GM12878 (cell line): ENCODE measurements around the gene CLDN16. TPM values are rescaled to one million over a fixed set of nuclear protein-coding genes. Genes with fewer than 3 reads are reported as not detected.

ENCODE experiments used
- ATAC-seq: fragments of 200-7000 bp; cut with Tn5 transposase; 3 replicates; pipeline ENCODE4 v1.9.1; 2020; ENCODE audit warnings: mild to moderate bottlenecking, moderate library complexity
- BruUV-seq: library from RNA; stranded (reverse); fragments of 400-500 nt; replicated peaks from 2 replicates; lab custom pipeline; 2021; lab: Mats Ljungman, UMichigan
- CTCF ChIA-PET: fragments of 300-600 bp; sonication (Branson Sonifier 250); formaldehyde crosslinking; extraction: SDS; loops from one replicate; lab custom pipeline; 2021; ENCODE audit warnings: inconsistent platforms; lab: Yijun Ruan, JAX
- POLR2A ChIA-PET: fragments of 350-600 bp; formaldehyde crosslinking; extraction: SDS; loops from one replicate; lab custom pipeline; 2021; ENCODE audit warnings: inconsistent platforms; lab: Charles Lee
- RAD21 ChIA-PET: fragments of 300-600 bp; sonication (Branson Sonifier 250); formaldehyde crosslinking; loops from one replicate; lab custom pipeline; 2023; ENCODE audit warnings: antibody characterized with exemption; ENCODE audit not compliant: unreplicated experiment; lab: Charles Lee
- SMC1A ChIA-PET: fragments of 300-600 bp; sonication (Branson Sonifier 250); formaldehyde crosslinking; loops from one replicate; lab custom pipeline; 2023; ENCODE audit not compliant: unreplicated experiment, uncharacterized antibody; lab: Charles Lee
- DNase-seq: peaks from one replicate; pipeline ENCODE4 v3.0.0-alpha.2; 2011; ENCODE audit warnings: low read depth, low spot score
- FAIRE-seq: peaks from 3 replicates; lab custom pipeline; 2011; peaks lifted over from hg19 to GRCh38; lab: Jason Lieb, UNC
- H2AFZ ChIP-seq: 2 replicates; pipeline ENCODE4 v1.6.0; 2011; ENCODE audit warnings: low read depth, low read length, control low read depth; ENCODE audit not compliant: control insufficient read depth
- H3K27ac ChIP-seq: 2 replicates; pipeline ENCODE4 v1.5.1; 2011; ENCODE audit warnings: control low read depth; ENCODE audit not compliant: control insufficient read depth, insufficient read depth
- H3K27me3 ChIP-seq, 2 experiments: replicated peaks in 1 of 2; 2 replicates each; pipeline versions ENCODE4 v1.6.0 to v1.6.1; 2011; ENCODE audit warnings: low read length in 1 of 2; ENCODE audit not compliant: control insufficient read depth in 2 of 2, insufficient read depth in 2 of 2
- H3K36me3 ChIP-seq, 2 experiments: 2 replicates each; pipeline ENCODE4 v1.5.1; 2011; ENCODE audit warnings: low read length in 1 of 2; ENCODE audit not compliant: control insufficient read depth in 2 of 2, insufficient read depth in 2 of 2
- H3K4me1 ChIP-seq: 2 replicates; pipeline ENCODE4 v1.6.1; 2011; ENCODE audit warnings: mild to moderate bottlenecking, low read length, moderate library complexity, mixed read lengths; ENCODE audit not compliant: control insufficient read depth, insufficient read depth
- H3K4me2 ChIP-seq: 2 replicates; pipeline ENCODE4 v1.6.0; 2011; ENCODE audit warnings: control low read depth; ENCODE audit not compliant: control insufficient read depth, insufficient read depth
- H3K4me3 ChIP-seq: fragments of 200-600 bp; sonication (generic); 2 replicates; pipeline ENCODE4 v1.5.1; 2016
- H3K79me2 ChIP-seq: 2 replicates; pipeline ENCODE4 v1.6.0; 2011; ENCODE audit warnings: low read length; ENCODE audit not compliant: control insufficient read depth, insufficient read depth
- H3K9ac ChIP-seq: 2 replicates; pipeline ENCODE4 v1.8.0; 2011; ENCODE audit warnings: low read length, control low read depth, mixed read lengths; ENCODE audit not compliant: control insufficient read depth, insufficient read depth
- H3K9me3 ChIP-seq: replicated peaks from 3 replicates; pipeline ENCODE4 v1.5.1; 2011; ENCODE audit warnings: mild to moderate bottlenecking, low read length; ENCODE audit not compliant: control insufficient read depth, insufficient read depth
- H4K20me1 ChIP-seq: 2 replicates; pipeline ENCODE4 v1.6.0; 2011; ENCODE audit not compliant: control insufficient read depth, insufficient read depth
- FOS ChIP-seq: IDR thresholded peaks from 3 replicates; pipeline ENCODE4 v1.6.1; 2011; ENCODE audit warnings: borderline replicate concordance; ENCODE audit not compliant: insufficient read length; ENCODE audit errors: extremely low read depth
- HDAC2 ChIP-seq: fragments of 200-600 bp; sonication (generic); IDR thresholded peaks from 2 replicates; pipeline ENCODE4 v1.6.1; 2017
- MXI1 ChIP-seq: fragments of 150-350 bp; IDR thresholded peaks from 2 replicates; pipeline ENCODE4 v1.6.1; 2011; ENCODE audit warnings: low read depth, mild to moderate bottlenecking, inconsistent platforms, low read length, improper control_type of control experiment
- NFYB ChIP-seq: IDR thresholded peaks from 2 replicates; pipeline ENCODE4 v1.6.1; 2011; ENCODE audit warnings: low read depth, mild to moderate bottlenecking, low read length, improper control_type of control experiment, moderate library complexity; ENCODE audit not compliant: insufficient read depth
- POLR2AphosphoS2 ChIP-seq: IDR thresholded peaks from 2 replicates; pipeline ENCODE4 v1.6.1; 2011; ENCODE audit warnings: low read depth, mild to moderate bottlenecking, low read length, improper control_type of control experiment, moderate library complexity
- STAT3 ChIP-seq: IDR thresholded peaks from 2 replicates; pipeline ENCODE4 v1.6.1; 2011; ENCODE audit warnings: low read depth, low read length, improper control_type of control experiment
- TAF1 ChIP-seq: IDR thresholded peaks from 2 replicates; pipeline ENCODE4 v1.6.1; 2011; ENCODE audit warnings: mild to moderate bottlenecking, low read depth, low read length, borderline replicate concordance
- WGBS: methylation state at CpG from one replicate; pipeline ENCODE4 v1.1.6; 2016; ENCODE audit warnings: low lambda C conversion rate; ENCODE audit not compliant: insufficient replicate concordance, insufficient coverage; ENCODE audit errors: missing lambda C conversion rate; 5-methylcytosine and 5-hydroxymethylcytosine counted together
- in situ Hi-C: fragments of 300-500 bp; cut with MboI; formaldehyde crosslinking; loops from 9 replicates; pipeline ENCODE4 v1.14.3; 2018; ENCODE audit warnings: mixed read lengths
- intact Hi-C: fragments of 100-400 bp; cut with micrococcal nuclease; formaldehyde crosslinking; loops from one replicate; pipeline ENCODE4 v1.14.2; 2022; ENCODE audit not compliant: unreplicated experiment
- polyA plus RNA-seq, 11 experiments: library from polyadenylated mRNA; depleted of rRNA in 4 of 11; unstranded in 6 of 11; stranded (reverse) in 5 of 11; fragments of >200 nt; fragmentation: Nextera tagmentation in 4 of 11; fragmentation: Illumina TruSeq in 1 of 11; extraction: Ambion mirVana in 4 of 11; extraction: Trizol in 1 of 11; gene quantifications; 1 replicate in 1 of 11; 2 replicates in 10 of 11; pipeline versions ENCODE4 v1.2.1 to v1.2.3, GENCODE V29; 2011 to 2016; ENCODE audit warnings: inconsistent platforms in 2 of 11, missing spikeins in 2 of 11, low read depth in 1 of 11
- total RNA-seq, 4 experiments: library from RNA; depleted of rRNA in 3 of 4; stranded (reverse); fragments of >200 nt in 3 of 4; fragmentation: Illumina TruSeq in 1 of 4; extraction: Trizol in 1 of 4; gene quantifications; 2 replicates each; pipeline versions ENCODE4 v1.2.1 to v1.2.3, GENCODE V29; 2013 to 2021
- TF ChIP-seq, protein P1 (sequence below): fragments of 450-650 bp; formaldehyde crosslinking; IDR thresholded peaks from 2 replicates; pipeline ENCODE4 v1.5.0; 2022; ENCODE audit warnings: mild to moderate bottlenecking, missing genetic modification characterization
- TF ChIP-seq, protein P2 (sequence below): IDR thresholded peaks from 2 replicates; pipeline ENCODE4 v1.6.1; 2011; ENCODE audit warnings: low read depth, low read length, improper control_type of control experiment, borderline replicate concordance

The CLDN16 gene
- total and polyA plus RNA-seq, 10 of the 15 experiments (the other 5 are each of a cell fraction or from before 2014, with no cell fraction given) = 3.2 to 26.6 (median 4.0) TPM

DNA sequence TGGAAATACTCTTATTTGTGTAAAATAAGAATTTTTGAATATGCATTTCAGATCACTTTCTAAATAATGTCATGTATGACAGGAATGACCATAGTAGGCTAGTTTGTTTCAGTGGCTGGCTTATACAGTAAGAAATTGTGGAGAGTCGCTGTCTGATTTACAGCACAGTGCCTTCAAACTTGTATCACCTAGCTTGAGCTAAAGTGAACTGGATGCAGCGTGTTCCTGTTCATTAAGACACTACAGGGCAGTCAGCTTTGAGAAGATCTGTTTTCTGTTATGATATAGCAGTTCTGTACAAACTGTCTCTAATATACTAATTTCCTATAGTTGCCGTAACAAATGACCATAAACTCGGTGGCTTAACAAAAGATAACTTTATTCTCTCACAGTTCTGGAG is 9.9 kb downstream of the CLDN16 start:
- Histone ChIP-seq H3K27ac (no peak overlapping the region), H3K9ac (no peak overlapping the region), H3K79me2 (no peaks in the 10 kb centered on the region), H3K36me3 (no peaks in the 10 kb centered on the region), H3K9me3 (no peaks in the 10 kb centered on the region), H3K4me2 (no peak overlapping the region), H4K20me1 (no peaks in the 10 kb centered on the region)
- POLR2A ChIA-PET = interaction anchor here (0.6 kb wide), 1 partner anchor 183 kb away, joined by 3 read pairs; no protein-coding TSS in a partner anchor
- CTCF ChIA-PET = interaction anchor here (1.0 kb wide), 1 partner anchor 26 kb away, joined by 3 read pairs; no protein-coding TSS in a partner anchor
- 39% methylated on average over 4 of the region's 4 CpGs for WGBS
- RAD21 ChIA-PET = interaction anchor here (1.0 to 1.2 kb wide), 2 partner anchors 27 to 173 kb away, joined by 3 read pairs; no protein-coding TSS in a partner anchor
- DNase-seq (no peak), ATAC-seq (peak; percentile 21; the same call in 2 of the 3 replicates)
- BruUV-seq = no TSS peak
- TF ChIP-seq MXI1 = no peak
- TF ChIP-seq, all 136 proteins: peak for 0
- H3K27me3 ChIP-seq = no peaks in the 10 kb centered on the region
- SMC1A ChIA-PET = interaction anchor here (1.0 to 1.2 kb wide), 4 partner anchors 19 to 437 kb away, joined by 3 to 4 read pairs (median 3); no protein-coding TSS in a partner anchor
- intact Hi-C loops = no loop called here
- FAIRE-seq = no peak
- H2AFZ ChIP-seq = no peak overlapping the region
- in situ Hi-C loops = no loop called here
- no peaks in the 10 kb centered on the region for H3K4me1 ChIP-seq
- H3K4me3 ChIP-seq = no peak overlapping the region

DNA sequence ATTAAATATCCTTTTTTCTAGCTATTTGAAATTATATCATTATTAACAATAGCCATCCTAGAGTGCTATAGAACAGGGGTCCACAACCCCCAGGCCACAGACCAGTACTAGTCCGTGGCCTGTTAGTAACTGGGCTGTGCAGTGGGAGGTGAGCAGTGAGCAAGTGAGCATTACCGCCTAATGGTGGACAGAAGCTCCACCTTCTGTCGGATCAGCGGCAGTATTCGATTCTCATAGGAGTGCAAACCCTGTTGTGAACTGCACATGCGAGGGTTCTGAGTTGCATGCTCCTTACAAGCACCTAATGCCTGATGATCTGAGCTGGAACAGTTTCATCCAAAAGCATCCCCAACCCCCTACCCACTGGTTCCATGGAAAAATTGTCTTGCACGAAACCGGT is 11.7 kb downstream of the CLDN16 start:
- ATAC-seq (no peak), FAIRE-seq (no peak), DNase-seq (no peak)
- CTCF ChIA-PET = interaction anchor here (0.7 to 0.8 kb wide), 2 partner anchors 26 to 44 kb away, joined by 3 read pairs; no protein-coding TSS in a partner anchor
- no peaks in the 10 kb centered on the region for H3K27me3 ChIP-seq
- RAD21 ChIA-PET = interaction anchor here (1.2 kb wide), 1 partner anchor 14 kb away, joined by 3 read pairs; no protein-coding TSS in a partner anchor
- no peaks in the 10 kb centered on the region for H3K79me2 ChIP-seq
- in situ Hi-C loops (no loop called here), intact Hi-C loops (no loop called here)
- H3K9me3 ChIP-seq = no peaks in the 10 kb centered on the region
- POLR2A ChIA-PET = no interaction called here
- H2AFZ ChIP-seq = no peak overlapping the region
- SMC1A ChIA-PET = interaction anchor here (1.6 to 2.1 kb wide), 2 partner anchors 25 to 175 kb away, joined by 3 to 5 read pairs; no protein-coding TSS in a partner anchor
- H3K4me1 ChIP-seq = no peaks in the 10 kb centered on the region
- no peak overlapping the region for H3K9ac ChIP-seq
- H3K4me3 ChIP-seq = no peak overlapping the region
- 76% methylated on average over 8 of the region's 8 CpGs for WGBS
- H3K4me2 ChIP-seq = no peak overlapping the region
- no peak overlapping the region for H3K27ac ChIP-seq
- BruUV-seq = no TSS peak
- no peaks in the 10 kb centered on the region for H4K20me1 ChIP-seq
- no peaks in the 10 kb centered on the region for H3K36me3 ChIP-seq
- no peak for TF ChIP-seq TAF1
- no peak for TF ChIP-seq POLR2AphosphoS2
- TF ChIP-seq STAT3 = no peak
- TF ChIP-seq, protein P1, sequence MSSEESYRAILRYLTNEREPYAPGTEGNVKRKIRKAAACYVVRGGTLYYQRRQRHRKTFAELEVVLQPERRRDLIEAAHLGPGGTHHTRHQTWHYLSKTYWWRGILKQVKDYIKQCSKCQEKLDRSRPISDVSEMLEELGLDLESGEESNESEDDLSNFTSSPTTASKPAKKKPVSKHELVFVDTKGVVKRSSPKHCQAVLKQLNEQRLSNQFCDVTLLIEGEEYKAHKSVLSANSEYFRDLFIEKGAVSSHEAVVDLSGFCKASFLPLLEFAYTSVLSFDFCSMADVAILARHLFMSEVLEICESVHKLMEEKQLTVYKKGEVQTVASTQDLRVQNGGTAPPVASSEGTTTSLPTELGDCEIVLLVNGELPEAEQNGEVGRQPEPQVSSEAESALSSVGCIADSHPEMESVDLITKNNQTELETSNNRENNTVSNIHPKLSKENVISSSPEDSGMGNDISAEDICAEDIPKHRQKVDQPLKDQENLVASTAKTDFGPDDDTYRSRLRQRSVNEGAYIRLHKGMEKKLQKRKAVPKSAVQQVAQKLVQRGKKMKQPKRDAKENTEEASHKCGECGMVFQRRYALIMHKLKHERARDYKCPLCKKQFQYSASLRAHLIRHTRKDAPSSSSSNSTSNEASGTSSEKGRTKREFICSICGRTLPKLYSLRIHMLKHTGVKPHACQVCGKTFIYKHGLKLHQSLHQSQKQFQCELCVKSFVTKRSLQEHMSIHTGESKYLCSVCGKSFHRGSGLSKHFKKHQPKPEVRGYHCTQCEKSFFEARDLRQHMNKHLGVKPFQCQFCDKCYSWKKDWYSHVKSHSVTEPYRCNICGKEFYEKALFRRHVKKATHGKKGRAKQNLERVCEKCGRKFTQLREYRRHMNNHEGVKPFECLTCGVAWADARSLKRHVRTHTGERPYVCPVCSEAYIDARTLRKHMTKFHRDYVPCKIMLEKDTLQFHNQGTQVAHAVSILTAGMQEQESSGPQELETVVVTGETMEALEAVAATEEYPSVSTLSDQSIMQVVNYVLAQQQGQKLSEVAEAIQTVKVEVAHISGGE = no peak
- TF ChIP-seq, protein P2, sequence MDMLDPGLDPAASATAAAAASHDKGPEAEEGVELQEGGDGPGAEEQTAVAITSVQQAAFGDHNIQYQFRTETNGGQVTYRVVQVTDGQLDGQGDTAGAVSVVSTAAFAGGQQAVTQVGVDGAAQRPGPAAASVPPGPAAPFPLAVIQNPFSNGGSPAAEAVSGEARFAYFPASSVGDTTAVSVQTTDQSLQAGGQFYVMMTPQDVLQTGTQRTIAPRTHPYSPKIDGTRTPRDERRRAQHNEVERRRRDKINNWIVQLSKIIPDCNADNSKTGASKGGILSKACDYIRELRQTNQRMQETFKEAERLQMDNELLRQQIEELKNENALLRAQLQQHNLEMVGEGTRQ = no peak
- TF ChIP-seq FOS = no peak
- TF ChIP-seq HDAC2 = no peak
- TF ChIP-seq NFYB = no peak
